ENCODE results near the gene RBFOX1.

RBFOX1 gene

DNA sequence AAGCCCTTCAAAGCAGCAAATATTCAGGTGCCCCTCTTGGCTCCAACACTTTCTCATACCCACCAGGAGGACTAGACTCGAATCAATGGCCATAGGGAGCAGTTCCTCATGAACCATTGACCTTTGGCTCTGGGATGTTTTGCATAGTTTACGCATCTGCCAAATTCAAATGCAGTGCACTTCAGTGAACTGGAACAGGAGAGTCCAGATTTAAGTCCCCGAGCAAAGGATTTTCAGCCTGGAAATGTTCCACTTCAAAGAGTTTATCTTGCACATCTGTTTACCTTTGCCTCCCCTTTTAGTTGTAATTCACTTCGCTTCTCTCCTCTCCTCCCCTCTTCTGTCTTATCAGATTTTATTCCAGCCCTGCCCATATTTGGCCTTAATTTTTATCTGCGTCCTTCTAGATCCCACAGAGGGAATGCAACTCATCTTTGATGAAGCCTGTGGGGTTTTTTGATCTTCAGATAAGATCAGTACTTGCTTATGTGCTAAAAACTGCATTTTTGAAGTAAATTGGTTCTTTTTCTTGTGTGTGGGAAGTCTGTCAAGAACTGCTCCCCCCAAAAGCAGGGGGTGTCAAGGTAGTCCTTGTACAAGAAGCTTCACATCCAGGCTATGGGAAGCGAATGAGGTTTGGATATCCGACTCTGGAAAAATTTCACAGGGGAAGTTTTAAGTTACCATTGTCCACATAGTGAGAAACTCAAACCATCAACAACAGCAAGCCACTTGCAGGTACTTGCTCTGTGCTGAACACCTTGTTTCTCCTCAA is 281.6 kb downstream of the RBFOX1 start:
- DNase-seq, result no peak

DNA sequence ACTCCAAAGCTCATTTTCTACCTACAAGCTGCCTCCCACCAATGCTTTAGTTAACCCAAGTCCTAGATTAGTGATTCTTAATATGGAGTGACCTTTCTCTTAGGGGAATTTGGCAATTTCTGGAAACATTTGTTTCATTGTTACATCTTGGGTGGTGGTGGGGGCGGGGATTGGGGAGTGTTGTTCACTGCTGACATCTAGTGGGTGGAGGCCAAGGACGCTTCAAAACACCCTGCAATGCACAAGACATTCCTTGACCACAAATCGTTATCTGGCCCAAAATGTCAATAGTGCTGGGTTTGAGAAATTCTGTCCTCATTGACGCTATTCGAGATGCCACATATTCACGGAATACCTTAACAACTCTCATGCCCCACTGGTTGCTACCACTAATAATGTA is 282.9 kb downstream of the RBFOX1 start:
- no peak for DNase-seq

DNA sequence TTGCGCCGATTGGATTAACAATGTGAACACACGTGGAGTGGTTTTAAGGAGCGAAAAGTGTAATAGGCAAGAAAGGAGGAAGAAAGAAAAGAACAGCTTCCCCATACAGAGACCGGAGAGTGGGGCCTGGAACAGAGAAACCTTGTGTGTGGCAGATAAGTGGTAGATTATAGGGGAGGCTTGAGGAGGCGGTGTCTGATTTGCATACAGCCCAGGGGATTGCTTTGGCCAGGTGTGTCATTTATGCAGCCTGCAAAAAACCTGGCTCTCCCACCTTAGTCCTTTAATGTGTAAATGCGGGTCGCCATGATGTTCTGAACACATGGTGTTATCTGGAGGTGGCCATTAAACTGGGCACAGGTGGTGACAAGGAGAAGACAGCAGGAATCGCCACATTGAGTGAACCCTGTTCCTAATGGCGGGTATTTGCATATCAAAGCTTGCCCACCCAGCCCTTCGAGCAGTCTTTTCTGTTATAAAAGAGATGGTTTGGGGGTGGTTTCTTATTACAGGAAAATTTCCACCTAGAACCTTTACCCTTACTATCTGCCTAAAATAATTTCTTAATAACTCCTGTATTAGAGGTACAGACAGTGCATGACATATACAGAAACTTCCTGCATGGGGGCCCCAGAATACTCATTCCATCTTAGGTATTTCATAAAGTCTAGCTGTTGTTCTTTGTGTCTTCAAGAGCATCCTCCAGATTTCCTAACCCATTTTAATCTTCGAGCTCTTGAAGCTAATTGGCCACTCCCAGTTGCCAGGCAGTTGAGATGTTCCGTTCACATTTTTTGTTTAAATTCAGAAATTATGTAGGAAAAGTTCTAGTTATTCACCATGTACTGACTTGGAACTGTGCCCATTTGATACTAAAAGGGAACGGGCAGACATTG is 292.5 kb downstream of the RBFOX1 start:
- no peak for DNase-seq

DNA sequence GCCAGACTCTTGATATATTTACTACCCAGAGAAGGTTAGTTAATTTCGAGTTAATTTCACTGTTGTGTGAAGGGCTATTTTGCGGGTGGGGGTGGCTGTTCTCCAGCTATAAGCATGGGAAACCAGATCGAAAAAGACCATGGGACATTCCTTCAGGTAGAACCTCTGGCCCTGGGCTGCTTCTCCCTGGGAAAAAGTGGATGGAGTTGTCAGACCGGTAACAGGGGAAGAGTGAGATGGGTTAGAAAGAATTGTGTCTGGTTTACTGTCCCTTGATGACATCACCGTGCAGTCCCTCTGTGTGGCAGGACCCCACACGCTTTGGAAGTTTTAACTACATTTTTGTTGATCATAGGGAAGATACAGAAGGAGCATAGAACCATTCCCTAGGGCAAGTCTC is 296.3 kb downstream of the RBFOX1 start:
- DNase-seq, result no peak

DNA sequence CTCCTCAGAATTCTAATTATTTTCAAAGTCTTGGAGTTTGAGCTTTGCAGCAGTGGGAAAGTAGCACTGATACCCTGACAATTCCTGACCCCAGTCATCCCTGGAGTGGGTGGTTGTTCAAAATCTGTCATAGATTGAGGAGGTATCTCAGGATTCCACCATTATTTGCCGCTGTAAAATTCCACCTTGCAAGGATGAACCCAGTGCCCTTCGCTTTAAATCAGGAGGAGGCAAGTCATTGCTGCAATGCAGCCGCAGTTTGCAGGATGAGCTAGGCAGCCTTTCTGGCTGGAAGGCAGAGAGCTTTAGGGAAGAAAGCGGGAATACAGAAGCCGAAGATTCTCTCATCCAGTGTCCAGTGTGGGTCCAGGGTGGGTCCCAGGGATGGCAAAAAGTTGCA is 296.9 kb downstream of the RBFOX1 start:
- DNase-seq, result no peak

DNA sequence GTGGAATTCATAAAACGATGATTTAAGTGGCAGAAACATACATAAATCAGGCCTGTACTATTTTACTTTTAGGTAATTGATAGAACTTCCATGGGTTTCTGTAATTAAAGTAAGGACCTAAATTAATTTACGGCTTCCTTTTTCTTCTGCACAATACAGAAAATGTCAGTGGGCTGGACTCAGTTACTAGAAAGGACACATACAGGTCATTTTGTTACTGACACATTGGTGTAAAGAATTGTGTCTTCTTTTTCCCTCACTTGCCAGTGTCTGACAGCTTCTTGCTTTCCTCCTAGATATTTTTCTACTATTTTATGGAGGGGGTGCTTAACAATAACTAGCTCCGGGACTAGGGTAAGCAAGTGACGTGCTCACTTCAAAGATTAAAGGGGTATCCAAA is 304.8 kb downstream of the RBFOX1 start:
- no peak for DNase-seq

DNA sequence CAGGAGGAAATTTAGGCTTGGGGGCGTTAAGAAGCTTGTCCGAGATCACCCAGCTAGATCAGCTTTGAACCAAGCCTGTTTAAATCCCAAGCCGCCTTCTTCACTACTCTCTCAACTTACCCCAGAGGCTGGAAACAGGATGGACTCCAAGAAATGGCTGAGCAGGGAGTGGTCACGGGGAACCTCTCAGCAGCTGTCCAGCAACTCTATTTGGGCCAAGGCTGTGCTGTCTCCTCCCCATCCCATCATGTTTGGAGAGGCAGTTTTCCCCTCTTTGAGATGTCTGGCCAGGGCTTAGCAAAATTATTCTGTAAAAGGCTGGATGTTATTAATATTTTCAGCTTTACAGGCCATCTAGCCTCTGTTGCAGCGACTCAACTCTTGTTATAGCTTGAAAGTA is 305.7 kb downstream of the RBFOX1 start:
- no peak for DNase-seq

DNA sequence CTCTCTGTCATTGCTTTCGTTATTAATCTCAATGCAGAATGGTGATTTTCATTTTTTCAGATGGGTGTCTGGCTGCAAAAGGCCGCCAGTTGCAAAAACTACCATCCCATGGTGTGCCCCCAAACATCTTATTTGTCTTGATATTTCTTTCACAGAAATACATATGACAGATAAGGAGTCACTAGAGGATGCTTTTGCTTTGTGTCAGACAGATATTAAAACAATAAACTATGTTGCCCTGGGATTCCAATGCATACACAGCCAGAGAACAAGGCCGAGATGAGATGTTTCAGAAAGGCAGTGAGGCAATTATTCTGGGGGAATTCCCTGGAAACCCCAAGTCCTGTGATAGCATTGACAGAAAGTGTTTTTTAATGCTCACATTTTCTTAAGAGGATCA is 307.7 kb downstream of the RBFOX1 start:
- no peak for DNase-seq

DNA sequence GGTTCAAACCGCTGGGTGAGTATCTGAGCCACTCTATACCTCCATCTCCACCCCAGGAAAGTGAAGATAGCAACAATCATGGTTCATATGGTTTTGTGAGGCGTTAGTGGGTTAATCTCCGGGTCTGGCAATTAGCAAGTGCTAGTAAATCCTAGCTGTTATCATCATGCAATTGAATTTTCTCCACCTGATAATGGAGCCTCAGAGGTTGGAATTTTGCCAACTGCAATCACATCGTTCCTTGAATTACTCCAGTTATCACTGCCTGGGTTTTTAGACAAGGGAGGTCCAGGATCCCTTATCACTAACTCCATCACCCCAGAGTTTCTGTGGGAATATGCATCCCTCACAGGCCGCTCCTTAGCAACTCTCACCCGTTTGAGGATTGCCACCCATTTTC is 311.5 kb downstream of the RBFOX1 start:
- DNase-seq, result no peak

DNA sequence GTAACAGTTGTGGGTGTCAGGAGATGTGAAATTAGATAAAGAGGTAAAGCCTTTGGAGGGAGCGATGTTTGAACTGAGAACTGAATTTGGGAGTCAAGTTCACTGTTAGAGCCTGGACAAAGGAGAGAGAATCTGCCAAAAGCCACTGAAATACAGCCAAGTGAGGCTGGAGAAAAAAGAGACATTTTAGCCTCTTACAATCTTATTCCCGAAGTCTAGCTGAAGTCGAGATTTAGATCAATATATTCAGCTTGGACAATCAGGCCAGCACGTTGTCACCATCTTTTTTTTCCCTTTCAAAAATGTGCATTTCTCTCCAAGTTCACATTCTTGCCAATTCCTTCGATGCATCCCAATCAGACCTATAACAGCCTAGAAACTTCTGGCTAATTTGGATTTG is 312.2 kb downstream of the RBFOX1 start:
- DNase-seq, result no peak

DNA sequence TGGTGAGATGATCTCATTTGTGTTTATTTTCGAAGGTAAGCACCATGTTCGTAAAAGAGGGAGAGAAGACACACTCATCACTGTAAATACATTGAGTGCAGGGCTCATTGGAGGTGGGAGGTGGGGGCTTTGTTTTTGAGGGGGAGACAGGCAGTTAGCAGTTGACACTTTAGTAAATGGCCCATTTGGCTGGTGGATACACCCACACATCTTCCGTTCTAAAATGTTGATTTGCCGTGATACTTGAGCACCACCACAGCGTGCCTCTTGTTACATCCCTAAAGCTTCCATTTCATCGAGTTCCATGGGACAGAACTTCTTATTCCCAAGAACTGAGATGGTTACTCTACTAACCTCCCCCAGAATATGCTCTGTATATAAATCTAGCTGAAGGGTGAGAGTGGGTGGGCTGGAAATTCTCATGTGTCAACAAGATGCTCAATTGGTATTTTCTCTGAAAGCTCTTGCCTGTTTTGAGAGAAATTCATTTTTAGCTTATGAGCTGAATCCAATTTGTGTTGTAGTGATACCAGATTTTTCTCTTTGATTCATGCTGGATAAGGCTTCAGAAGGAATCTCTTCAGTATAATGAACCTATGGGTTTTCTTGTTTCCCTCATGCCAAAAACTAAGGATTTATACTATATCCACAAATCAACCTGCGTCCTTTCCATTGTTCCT is 314.3 kb downstream of the RBFOX1 start:
- DNase-seq, result no peak

DNA sequence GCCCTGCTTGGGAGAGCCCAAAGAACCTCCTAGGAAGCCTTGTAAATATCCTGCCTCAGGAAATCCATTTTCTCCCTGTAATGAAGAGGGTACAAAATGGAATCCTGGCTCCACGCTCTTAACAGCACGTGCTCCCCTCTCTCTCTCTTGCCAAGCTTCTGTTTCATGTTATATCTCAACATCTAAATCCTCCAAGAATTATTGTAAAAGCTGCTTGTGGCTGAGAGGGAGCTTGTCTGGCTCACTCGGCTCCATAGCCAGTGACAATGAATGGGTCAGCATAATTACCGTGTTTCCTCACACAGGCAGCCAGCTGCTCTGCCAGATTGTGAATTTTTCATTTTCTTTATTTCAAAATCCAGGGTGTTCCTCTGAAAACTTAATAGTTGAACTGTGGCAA is 317.8 kb downstream of the RBFOX1 start:
- DNase-seq, result no peak

DNA sequence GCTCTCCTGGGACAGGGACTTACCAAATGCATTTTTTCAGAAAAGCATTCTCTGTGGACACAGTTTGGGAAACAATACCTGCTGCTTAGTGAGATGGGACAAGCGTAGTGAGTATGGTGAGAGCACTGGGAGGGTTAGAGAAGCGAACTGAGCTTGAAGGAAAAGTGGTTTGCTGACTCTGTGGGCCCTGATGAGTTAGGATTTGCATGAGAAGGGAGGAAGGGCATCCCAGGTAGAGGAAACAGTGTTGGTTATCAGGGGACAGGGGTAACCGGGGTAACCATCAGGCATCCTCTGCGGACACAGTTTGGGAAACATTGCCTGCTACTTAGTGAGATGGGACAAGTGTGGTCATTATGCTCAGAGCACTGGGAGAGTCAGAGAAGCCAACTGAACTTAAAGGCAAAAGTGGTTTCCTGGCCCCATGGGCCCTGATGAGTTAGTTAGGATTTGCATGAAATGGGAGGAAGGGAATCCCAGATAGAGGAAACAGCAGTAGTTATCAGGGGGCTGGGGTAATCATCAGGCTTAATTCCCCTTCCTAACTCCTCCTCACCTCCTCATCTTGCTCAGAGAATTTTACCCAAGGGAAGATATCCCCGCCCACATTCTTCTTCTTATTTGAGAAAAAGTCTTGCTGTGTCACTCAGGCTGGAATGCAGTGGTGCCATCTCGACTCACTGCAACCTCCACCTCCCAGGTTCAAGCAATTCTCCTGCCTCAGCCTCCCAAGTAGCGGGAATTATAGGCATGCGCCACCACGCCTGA is 319.3 kb downstream of the RBFOX1 start:
- no peak for DNase-seq

DNA sequence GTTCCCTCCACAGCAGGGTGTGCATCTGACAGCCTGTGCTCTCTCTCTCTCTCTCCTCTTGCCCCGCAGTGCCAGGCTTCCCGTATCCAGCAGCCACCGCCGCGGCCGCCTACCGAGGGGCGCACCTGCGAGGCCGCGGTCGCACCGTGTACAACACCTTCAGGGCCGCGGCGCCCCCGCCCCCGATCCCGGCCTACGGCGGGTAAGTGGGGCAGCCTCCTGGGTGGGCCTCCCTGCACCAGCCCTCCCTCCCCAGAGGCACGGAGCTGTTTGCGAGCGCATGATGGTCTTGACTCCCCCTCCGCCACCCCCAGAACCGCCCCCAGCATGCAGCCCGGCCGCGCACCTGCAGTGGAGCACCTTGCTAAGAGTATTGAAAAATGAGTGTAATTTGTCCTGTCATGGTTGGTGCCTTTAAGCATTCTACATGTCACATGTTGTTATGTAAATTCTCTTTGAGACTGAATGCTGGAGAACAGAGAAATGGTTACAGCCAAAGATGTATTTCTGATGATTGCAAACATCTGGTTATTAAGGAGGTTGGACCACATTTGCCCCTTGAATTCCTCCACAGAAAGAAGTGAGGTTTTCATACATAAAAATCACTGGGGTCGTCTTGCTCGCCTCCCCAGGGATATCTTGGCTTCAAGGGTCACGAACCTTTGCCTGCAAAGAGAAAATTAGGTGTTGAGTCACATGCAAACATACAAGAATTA is 321.3 kb downstream of the RBFOX1 start:
- no peak for DNase-seq

DNA sequence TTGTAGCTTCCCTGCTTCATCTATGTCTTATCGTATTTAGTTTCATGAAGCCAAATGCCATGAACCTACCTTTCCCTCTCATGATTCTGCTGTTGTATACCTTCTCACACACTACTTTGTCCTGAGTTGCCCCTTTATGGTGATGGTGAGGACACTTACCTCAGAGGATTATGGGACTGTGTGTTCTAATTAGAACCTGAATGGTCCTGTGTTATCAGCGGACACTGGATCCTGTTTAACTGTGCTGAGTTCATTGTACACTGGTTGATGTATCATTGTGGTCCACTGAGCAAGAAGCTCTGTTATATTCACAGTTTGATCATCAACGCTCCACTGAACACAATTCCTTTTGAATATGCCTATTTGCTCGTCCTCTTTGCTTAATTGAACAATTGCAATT is 343.0 kb downstream of the RBFOX1 start:
- DNase-seq, result no peak

DNA sequence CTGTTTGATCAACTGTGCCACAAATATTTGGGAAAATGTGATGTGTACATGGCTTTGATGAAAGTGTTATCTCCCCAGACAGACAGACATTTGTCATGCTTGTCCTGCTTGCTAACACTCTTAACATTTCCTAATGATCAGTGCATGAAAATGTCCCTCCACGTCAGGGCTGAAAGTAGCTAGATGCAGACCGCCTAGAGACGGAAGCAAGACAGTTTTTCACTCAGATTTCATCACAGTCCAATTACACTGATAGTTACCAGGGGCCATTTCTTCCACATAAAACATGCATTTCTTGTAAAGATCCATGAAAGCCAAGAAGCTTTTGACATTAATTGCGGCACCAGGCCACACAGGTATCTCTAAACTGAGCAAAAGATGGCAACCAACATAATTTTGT is 347.7 kb downstream of the RBFOX1 start:
- no peak for DNase-seq

DNA sequence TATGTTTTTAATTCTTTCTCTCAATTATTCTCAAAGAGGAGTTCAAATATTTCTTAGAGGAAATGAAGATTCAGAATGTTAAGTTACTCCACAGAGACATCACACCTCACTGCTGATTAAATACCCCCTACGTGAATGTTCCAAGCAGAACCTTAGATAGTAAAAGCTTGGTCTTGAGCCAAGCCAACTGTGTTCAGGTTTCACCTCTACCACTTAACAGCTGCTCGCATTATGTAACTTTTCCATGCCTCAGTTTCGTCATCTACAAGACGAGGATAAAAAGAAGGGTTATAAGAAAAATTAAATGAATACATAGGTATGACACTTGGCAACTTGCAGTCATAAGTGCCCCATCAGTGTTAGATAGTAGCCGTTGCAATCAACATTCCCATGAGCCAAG is 356.2 kb downstream of the RBFOX1 start:
- no peak for DNase-seq

DNA sequence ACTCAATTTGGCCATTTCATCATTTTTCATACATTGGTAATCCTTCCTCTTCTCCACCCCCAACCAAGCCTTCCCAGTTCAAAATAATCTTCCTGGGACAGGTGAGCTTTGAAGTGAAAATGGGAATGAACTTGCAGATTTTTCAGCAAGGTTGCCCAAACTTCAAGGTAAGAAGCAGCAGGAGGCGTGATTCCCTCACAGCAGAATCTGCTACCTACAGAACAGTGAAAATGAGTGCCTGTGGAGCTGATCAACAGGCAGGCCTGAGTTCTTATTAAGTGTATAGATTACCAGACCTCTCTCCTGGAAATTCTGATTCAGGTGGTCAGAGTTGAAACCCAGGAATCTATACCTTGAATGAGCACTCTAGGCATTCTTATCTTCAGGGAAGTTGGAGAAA is 356.6 kb downstream of the RBFOX1 start:
- DNase-seq, result no peak

DNA sequence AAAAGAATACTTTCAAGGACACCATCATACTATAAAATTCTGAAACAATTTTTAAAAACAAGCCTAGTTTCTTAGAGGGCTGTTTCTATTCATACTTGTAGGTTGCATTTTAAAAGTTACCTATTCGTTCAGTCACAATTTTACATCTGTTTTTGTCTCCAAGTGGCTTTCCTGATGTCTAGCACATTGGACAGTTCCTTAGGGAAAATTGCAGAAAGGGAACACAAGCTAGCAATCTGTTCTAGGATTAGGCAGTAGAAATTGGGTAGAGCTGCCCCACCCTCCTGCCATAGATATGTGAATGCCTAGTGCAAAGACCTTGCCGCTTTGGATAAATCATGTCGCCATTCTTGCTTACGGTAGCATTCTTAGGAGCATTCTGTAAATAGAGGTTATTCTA is 358.9 kb downstream of the RBFOX1 start:
- no peak for DNase-seq

DNA sequence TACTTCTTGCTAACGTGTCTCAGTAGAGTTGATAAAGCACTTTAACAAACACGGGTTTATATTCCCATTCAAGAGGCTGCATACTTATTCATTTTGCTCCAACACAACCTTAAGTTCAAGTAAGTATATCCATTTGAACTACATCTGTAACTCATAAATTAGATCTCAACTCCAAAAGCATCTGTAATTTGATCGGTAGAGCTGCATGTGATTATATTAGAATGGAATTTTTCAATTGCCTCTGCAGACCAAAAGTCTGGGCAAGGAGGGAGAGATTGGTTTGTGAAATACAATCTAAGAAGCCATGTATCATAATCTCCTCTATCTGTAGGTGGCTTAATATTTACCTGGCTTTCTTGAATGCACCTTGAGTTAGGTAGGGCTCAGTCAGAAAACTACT is 371.0 kb downstream of the RBFOX1 start:
- no peak for DNase-seq

DNA sequence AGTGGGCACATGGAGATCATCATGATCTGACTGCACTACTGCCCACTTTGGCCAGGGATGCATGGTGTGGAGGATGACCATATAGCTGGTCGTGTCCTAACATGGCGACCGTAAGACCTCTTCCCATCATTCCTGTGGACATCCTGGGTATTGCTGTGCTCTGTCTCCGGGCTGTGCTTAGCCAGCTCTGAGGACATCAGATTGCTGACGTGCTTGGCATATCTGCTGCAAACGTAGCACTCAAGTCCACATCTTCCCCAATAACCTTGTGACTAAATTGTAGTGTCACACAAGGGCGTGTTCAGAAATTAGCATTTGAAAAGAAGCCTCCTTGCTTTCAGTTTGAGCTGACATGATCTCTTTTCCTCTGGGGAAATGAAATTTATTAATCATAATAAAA is 373.2 kb downstream of the RBFOX1 start:
- no peak for DNase-seq

DNA sequence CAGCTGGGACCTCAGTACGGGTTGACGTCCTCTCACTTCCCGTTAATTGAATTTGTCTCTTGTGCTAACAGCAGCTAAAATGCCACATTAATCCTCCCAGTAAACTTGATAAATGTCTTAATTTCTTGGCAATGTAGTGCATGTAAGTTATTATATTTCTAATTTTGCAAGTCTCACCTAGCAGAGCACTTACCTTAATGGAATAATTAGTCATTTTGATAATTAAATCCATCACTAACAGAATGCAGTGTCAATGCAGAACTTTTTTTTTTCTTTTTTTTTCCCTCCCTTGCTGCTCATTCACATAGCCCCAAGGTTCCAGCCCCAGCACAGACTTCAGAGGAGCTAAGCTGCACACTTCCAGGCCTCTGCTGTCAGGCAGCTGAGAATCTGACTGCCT is 376.5 kb downstream of the RBFOX1 start:
- DNase-seq, result no peak
